Astrocyte (in vitro differentiated cells and primary cell): ENCODE data around the gene API5. TPM values are rescaled to one million over a fixed set of nuclear protein-coding genes. Genes with fewer than 3 reads are reported as not detected.

ENCODE experiments used
- DNase-seq: peaks from one replicate; pipeline ENCODE4 v3.0.0-alpha.2; 2010; ENCODE audit warnings: low read depth
- FAIRE-seq: peaks from 2 replicates; lab custom pipeline; 2011; peaks lifted over from hg19 to GRCh38; lab: Jason Lieb, UNC
- H2AFZ ChIP-seq: 2 replicates; pipeline ENCODE4 v1.6.0; 2012; ENCODE audit warnings: low read depth, low read length, inconsistent platforms
- H3K27ac ChIP-seq: 2 replicates; pipeline ENCODE4 v1.5.1; 2011; ENCODE audit warnings: low read depth, low read length, inconsistent platforms
- H3K27me3 ChIP-seq: 2 replicates; pipeline ENCODE4 v1.6.0; 2011; ENCODE audit warnings: low read length, inconsistent platforms; ENCODE audit not compliant: insufficient read depth
- H3K36me3 ChIP-seq: 2 replicates; pipeline ENCODE4 v1.5.1; 2011; ENCODE audit warnings: low read length, inconsistent platforms; ENCODE audit not compliant: insufficient read depth
- H3K4me1 ChIP-seq: 2 replicates; pipeline ENCODE4 v1.5.1; 2011; ENCODE audit warnings: low read length, inconsistent platforms; ENCODE audit not compliant: insufficient read depth
- H3K4me2 ChIP-seq: 2 replicates; pipeline ENCODE4 v1.6.0; 2012; ENCODE audit warnings: low read length, inconsistent platforms
- H3K4me3 ChIP-seq: 2 replicates; pipeline ENCODE4 v1.5.1; 2011; ENCODE audit warnings: low read depth, mild to moderate bottlenecking, low read length, inconsistent platforms; ENCODE audit not compliant: insufficient read depth
- H3K79me2 ChIP-seq: 2 replicates; pipeline ENCODE4 v1.6.0; 2012; ENCODE audit warnings: mild to moderate bottlenecking, low read length, inconsistent platforms; ENCODE audit not compliant: insufficient read depth
- H3K9ac ChIP-seq: 2 replicates; pipeline ENCODE4 v1.6.0; 2012; ENCODE audit warnings: mild to moderate bottlenecking, low read length, inconsistent platforms
- H3K9me3 ChIP-seq: 2 replicates; pipeline ENCODE4 v1.5.1; 2012; ENCODE audit warnings: low read depth, mild to moderate bottlenecking, low read length, inconsistent platforms; ENCODE audit not compliant: insufficient read depth
- H4K20me1 ChIP-seq: 2 replicates; pipeline ENCODE4 v1.6.0; 2012; ENCODE audit warnings: low read length, inconsistent platforms; ENCODE audit not compliant: insufficient read depth
- H3K27ac Mint-ChIP-seq: one replicate; pipeline ENCODE4 v1.8.0; 2021; ENCODE audit warnings: mild to moderate bottlenecking, mixed read lengths; ENCODE audit not compliant: unreplicated experiment
- H3K27me3 Mint-ChIP-seq: one replicate; pipeline ENCODE4 v1.8.0; 2021; ENCODE audit warnings: low read depth, mixed read lengths; ENCODE audit not compliant: unreplicated experiment
- H3K36me3 Mint-ChIP-seq: one replicate; pipeline ENCODE4 v1.8.0; 2021; ENCODE audit warnings: low read depth, mixed read lengths; ENCODE audit not compliant: unreplicated experiment
- H3K4me1 Mint-ChIP-seq: one replicate; pipeline ENCODE4 v1.8.0; 2021; ENCODE audit warnings: low read depth, mixed read lengths; ENCODE audit not compliant: unreplicated experiment
- H3K4me3 Mint-ChIP-seq: one replicate; pipeline ENCODE4 v1.8.0; 2021; ENCODE audit warnings: mild to moderate bottlenecking, moderate library complexity, mixed read lengths; ENCODE audit not compliant: unreplicated experiment
- H3K9me3 Mint-ChIP-seq: one replicate; pipeline ENCODE4 v1.8.0; 2021; ENCODE audit warnings: mild to moderate bottlenecking, mixed read lengths; ENCODE audit not compliant: unreplicated experiment
- EZH2 ChIP-seq: IDR thresholded peaks from 2 replicates; pipeline ENCODE4 v1.6.1; 2012; ENCODE audit warnings: mild to moderate bottlenecking, low read length, inconsistent platforms; ENCODE audit not compliant: insufficient read depth
- total RNA-seq: library from RNA; stranded (reverse); gene quantifications from 2 replicates; pipeline ENCODE4 v1.2.1, GENCODE V29; 2021
- TF ChIP-seq, protein P1 (sequence below): IDR thresholded peaks from 2 replicates; pipeline ENCODE4 v1.5.1; 2011; ENCODE audit warnings: low read depth, mild to moderate bottlenecking, inconsistent platforms, low read length, moderate library complexity; ENCODE audit not compliant: insufficient read depth

The API5 gene
- total RNA-seq, 1 donor from 2014 or later: 118 TPM

DNA sequence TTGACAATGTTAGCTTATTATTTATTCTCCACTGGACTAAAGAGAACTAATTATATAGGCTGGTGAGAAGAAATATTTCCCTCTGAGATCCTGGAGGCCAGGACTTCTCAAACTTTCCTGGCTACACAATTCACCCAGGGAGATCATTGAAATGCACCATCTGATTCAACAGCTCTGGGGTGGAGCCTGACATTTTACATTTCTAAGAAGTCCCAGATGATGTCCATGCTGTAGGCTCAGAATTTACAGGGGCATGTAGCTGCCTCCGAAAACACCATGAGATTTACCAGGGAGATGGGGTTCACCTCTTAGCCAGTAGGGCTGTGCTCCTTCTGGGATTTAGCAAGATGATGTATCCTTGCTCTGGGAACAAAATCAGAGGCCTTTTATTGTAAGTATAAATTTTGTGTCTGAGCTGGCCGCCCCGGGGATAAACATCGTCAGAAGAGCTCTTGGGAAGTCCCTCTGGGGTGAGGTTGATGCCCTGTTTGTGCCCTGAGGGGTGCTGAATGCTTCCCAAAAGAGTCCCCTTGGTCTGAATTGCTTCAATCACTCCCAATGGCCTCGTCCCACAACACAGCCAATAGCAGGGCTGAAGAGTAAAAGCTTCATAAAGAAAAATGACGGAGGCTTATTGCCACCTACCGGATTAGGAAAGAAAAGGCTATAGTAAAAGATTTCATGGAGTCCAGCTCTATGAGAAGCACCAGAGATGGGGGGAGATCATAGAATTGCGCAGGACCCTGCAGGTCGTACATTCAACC lies 33.4 kb upstream of the API5 start:
- FAIRE-seq (no peak), DNase-seq (no peak)
- Histone ChIP-seq H2AFZ (no peak overlapping the region), H3K9me3 (no peaks in the 10 kb centered on the region), H3K4me3 (no peak overlapping the region), H3K36me3 (no peaks in the 10 kb centered on the region), H3K27me3 (peaks cover 2% of the 10 kb centered on the region), H3K9ac (no peak overlapping the region), H3K4me1 (no peaks in the 10 kb centered on the region), H3K79me2 (no peaks in the 10 kb centered on the region), H3K4me2 (no peak overlapping the region), H4K20me1 (no peaks in the 10 kb centered on the region), H3K27ac (no peak overlapping the region)
- Mint-ChIP-seq H3K36me3 (no peaks in the 10 kb centered on the region), H3K27me3 (peaks cover 12% of the 10 kb centered on the region), H3K4me1 (no peaks in the 10 kb centered on the region), H3K27ac (no peak overlapping the region), H3K9me3 (peaks cover 3% of the 10 kb centered on the region), H3K4me3 (no peak overlapping the region)
- no peak for TF ChIP-seq EZH2
- TF ChIP-seq, protein P1, sequence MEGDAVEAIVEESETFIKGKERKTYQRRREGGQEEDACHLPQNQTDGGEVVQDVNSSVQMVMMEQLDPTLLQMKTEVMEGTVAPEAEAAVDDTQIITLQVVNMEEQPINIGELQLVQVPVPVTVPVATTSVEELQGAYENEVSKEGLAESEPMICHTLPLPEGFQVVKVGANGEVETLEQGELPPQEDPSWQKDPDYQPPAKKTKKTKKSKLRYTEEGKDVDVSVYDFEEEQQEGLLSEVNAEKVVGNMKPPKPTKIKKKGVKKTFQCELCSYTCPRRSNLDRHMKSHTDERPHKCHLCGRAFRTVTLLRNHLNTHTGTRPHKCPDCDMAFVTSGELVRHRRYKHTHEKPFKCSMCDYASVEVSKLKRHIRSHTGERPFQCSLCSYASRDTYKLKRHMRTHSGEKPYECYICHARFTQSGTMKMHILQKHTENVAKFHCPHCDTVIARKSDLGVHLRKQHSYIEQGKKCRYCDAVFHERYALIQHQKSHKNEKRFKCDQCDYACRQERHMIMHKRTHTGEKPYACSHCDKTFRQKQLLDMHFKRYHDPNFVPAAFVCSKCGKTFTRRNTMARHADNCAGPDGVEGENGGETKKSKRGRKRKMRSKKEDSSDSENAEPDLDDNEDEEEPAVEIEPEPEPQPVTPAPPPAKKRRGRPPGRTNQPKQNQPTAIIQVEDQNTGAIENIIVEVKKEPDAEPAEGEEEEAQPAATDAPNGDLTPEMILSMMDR: peak; percentile 41

DNA sequence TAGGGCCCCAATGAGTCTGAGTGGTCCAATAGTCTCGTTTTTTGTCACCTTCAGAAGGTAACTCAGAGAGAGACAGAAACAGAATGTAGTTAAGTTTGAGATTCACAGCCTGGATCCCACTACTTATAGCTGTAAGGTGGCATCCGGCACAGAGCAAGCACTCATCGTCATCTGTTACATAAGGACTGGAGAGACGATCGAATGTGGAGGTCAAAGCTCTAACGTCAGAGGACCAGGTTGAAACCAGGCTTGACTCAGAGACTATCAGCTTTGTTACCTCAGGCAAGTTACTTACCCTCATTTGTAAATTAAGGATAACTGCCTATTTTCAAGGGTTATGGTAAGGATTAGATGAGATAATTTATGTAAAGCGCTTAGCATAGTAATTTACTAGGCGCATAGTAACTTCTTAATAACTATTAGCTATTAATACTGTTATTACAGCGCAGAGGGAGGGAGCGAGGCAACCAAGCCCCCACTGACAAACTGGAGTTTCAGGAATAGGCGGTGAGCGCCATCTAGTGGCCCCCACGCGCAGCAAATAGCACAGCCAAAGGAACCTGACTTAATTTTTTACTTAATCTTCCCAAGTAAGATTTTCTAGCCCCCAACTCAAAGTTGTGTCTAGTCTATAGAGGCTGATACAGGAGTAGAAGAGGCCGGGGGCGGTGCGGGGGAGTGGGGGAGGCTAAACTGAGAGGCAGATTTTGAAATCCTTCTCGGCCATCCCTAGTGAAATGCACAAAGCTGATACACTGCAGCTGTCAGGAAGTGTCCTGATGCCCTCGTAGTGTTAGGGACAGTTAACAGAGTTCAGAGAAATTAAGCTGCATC lies 29.0 kb upstream of the API5 start:
- H3K27ac Mint-ChIP-seq: no peak overlapping the region
- H3K4me1 ChIP-seq: no peaks in the 10 kb centered on the region
- H3K4me1 Mint-ChIP-seq: peaks cover 4% of the 10 kb centered on the region
- H3K9me3 Mint-ChIP-seq: no peaks in the 10 kb centered on the region
- no peaks in the 10 kb centered on the region for H3K36me3 Mint-ChIP-seq
- peaks cover 2% of the 10 kb centered on the region for H3K27me3 ChIP-seq
- no peak overlapping the region for H3K4me3 Mint-ChIP-seq
- no peaks in the 10 kb centered on the region for H3K79me2 ChIP-seq
- no peak overlapping the region for H3K4me3 ChIP-seq
- FAIRE-seq (no peak), DNase-seq (no peak)
- H3K27me3 Mint-ChIP-seq: peaks cover 12% of the 10 kb centered on the region
- H3K36me3 ChIP-seq: no peaks in the 10 kb centered on the region
- no peak overlapping the region for H2AFZ ChIP-seq
- H3K9me3 ChIP-seq: no peaks in the 10 kb centered on the region
- H3K27ac ChIP-seq: no peak overlapping the region
- H4K20me1 ChIP-seq: no peaks in the 10 kb centered on the region
- H3K4me2 ChIP-seq: no peak overlapping the region
- TF ChIP-seq EZH2: no peak
- TF ChIP-seq, protein P1: peak; percentile 75
- H3K9ac ChIP-seq: no peak overlapping the region
